GM19452 (cell line): Measurements from ENCODE around the gene ADPRS.
A peak's percentile ranks its signal among the peaks of the same experiment; 100 is the strongest.

Experiments
- ATAC-seq: cut with Tn5 transposase; IDR thresholded peaks from one replicate; pipeline ENCODE4 v1.9.1; 2021; ENCODE audit not compliant: unreplicated experiment

Gene ADPRS, protein sequence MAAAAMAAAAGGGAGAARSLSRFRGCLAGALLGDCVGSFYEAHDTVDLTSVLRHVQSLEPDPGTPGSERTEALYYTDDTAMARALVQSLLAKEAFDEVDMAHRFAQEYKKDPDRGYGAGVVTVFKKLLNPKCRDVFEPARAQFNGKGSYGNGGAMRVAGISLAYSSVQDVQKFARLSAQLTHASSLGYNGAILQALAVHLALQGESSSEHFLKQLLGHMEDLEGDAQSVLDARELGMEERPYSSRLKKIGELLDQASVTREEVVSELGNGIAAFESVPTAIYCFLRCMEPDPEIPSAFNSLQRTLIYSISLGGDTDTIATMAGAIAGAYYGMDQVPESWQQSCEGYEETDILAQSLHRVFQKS

DNA sequence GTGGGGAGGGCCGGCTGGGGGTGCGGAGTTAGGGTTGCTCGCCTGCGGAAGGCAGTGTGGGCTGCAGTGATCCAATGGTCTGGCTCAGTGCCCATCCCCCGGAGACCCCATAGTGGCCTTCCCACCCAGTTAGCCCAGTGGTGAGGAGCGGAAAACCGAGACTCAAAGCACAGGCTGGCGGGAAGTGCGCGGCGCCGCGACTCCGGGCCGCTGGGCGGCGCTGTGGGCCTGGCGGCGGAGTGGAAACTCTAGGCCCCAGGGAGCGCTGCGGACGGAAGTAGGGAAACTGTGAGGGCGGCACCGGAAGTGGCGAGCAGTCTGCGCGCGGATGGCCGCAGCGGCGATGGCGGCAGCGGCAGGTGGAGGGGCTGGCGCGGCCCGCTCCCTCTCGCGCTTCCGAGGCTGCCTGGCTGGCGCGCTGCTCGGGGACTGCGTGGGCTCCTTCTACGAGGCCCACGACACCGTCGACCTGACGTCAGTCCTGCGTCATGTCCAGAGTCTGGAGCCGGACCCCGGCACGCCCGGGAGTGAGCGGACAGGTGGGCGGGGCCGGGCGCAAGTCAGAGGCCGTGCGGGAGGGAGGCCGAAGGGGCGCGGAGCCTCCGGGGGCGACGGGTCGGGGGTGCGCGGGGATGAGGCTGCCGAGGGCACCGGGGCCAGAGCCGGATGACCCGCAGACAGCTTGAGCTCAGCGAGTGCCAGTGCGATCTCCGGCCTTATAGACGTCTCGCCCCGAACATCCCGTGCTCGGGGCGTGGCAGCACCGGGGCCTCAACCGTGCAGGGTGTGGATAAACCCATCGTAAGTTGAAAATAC, at the start of gene ADPRS:
Gene ADPRS (plus strand): TSS at position 316 of the 816 bp plus-strand sequence. CDS start 13 bp downstream, at position 329.
- peak; percentile 86 for ATAC-seq

DNA sequence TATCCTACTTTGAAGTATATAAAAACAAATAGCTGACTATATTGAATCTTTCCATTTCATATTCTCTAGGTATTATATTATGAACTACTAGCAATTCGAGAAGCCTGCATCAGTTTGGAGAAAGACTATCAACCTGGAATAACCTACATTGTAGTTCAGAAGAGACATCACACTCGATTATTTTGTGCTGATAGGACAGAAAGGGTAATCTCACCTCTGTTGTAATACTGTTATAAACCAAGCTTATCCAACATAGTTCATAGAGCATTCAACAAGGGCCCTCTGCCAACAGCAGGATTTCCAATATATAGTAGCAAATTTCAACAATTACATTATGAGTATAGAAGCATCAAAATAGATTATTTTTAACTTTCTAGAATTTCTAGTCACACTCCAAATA, 48.5 kb upstream of the ADPRS start:
- ATAC-seq: no peak

DNA sequence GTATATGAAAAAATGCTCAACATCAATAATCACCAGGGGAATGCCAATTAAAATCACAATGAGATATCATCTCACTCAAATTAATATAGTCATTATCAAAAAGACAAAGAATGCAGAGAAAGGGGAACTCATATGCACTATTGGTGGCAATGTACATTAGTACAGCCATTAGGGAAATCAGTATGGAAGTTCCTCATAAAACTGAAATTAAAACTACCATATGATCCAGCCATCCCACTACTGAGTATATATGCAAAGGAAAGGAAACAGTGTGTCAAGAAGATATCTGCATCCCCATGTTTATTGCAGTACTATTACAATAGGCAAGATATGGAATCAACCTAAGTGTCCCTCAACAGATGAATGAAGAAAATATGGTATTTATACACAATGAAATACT, 36.9 kb upstream of the ADPRS start:
- no peak for ATAC-seq

DNA sequence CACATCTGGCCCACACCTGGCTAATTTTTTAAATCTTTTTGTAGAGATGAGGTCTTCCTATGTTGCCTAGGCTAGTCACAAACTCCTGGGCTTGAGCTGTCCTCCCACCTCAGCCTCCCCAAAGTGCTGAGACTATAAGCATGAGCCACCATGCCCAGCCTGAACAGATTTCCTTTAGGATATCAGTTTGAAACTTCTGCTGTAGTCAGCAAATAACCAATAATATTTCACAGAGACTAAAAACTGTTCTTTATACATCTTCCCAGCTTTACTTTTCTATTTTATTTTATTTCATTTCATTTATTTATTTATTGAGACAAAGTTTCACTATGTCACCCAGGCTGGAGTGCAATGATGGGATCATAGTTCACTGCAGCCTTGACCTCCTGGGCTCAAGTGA, 34.7 kb upstream of the ADPRS start:
- no peak for ATAC-seq

DNA sequence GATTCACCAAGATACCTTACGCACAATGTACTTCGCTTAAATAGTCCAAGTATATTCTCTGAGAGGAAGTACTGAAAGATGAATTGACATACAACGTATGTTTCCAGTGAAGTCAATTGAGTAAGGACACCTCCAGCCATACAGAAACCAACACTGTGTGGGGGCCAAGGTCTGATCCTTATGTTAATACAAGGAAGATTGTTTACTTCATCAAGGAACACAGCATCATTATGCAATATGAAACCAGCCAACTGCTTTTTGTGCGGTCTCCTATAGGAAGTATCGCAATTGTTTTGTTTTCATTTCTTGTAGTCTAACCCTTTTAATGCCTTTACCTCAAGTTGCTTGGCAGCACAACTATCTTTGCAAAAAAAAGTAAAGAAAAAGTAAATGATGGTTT, 33.0 kb upstream of the ADPRS start:
- no peak for ATAC-seq

DNA sequence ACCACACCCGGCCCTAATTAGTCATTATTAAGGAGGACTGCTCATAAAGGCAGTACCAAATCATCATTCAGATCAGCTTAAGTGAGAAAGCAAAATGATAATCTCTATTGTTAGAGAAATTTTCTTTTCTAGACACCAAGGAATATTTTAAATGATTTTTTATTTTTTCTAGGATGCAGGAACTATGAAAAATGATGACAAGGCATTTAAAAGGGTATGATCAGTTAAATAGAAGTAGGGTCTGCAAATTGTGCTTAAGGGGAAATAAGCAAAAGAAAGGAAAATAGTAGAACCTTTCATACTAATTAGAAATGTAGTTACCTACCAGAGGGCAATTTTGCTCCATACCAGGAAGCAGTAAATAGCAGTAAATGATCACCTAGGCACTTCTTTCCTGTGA, 26.4 kb upstream of the ADPRS start:
- ATAC-seq: no peak

DNA sequence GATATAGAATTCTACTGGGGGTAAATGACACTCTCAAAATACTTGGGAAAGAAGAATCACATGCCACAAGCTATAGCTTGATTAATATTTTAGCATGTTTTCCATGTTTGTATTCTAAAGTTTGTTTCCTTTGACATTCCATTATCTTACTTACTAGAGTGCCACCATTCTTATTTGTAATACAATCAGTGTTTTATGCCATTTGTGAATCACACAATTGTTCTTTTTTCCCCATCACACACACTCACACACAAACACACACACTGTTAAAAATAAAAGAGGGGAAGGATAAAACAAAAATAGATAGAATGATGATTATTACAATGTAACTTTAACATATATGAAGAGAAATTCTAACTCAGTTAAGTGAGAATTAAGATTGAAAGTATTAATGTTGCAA, 20.8 kb upstream of the ADPRS start:
- ATAC-seq: no peak

DNA sequence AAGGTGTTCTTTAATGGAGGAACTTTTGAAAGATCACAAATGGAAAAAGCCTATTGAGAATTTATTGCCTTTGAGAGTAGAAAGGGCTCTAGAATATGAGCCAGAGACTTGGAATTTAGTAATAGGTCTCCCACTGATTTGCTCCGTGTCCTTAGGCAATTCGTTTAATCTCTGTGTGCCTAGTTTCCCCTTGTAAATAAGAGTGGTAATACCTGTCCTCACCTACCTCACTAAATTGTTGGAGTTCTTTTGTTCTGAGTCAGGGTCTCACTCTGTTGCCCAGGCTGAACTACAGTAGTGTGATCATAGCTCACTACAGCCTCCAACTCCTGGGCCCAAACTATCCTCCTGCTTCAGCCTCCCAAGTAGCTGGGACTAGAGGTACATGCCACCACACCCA, 19.8 kb upstream of the ADPRS start:
- ATAC-seq: no peak

DNA sequence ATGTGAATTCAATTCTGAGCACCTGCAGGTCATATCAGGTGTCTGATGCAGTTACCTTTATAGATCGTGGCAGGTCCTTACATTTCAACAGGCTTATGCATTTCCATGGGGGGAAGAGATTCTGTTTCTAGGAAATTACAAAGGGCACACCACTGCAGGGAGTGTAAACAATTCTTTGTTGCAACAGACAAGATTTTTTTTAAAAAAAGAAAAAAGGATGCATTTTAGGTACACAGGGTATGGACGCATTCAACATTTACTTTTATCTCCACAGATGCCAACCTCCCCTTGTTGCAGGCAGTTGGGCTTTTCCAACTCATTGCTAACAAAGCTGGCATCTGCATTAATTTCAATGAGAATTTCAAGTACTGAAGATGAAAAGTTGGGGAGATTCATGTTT, 18.3 kb upstream of the ADPRS start:
- no peak for ATAC-seq

DNA sequence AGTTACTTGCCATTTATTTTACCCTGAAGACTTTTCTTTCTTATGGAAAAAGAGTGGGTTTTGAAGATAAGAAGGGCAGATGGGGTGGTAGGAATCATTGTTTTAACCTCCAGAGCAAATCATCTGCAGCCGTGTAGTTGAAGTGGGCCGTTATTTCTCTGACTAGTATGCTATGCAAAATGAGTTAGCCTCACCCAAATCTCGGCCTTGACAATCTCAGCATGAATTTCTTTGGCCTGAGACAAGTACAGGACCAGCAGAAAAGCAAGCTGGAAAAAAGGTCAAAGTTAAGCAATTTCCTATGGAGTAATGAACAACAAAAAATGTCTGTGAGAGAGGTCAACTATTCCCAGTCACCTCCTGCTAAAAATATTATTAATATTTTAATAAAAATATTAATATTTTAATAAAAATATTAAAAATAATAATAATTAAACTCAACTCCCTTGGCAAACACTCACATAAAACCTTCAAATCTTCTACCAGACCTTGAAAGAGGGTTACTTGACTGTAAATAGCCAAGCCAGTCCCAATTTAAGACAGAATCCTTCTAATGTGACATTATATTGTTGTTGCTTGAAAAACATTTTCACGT, 11.6 kb upstream of the ADPRS start:
- ATAC-seq: no peak

DNA sequence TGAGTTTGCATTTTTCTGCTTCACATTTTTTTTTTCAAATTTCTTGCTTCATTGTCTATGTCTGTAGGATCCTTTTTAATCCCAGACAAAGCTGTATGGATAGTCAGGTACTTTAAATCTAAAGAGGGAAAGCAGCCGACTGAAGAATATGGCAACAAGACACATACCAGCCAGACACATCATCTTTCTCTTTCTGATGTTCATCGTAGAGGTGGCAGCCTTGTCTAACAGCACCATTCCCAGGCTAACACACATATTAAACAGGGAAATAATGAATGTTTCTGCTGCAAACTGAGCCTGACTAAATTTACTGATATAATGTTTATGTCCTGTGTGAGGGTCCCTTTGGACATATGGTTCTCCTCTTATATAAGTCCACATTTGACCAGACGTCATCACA, 8.5 kb upstream of the ADPRS start:
- no peak for ATAC-seq

DNA sequence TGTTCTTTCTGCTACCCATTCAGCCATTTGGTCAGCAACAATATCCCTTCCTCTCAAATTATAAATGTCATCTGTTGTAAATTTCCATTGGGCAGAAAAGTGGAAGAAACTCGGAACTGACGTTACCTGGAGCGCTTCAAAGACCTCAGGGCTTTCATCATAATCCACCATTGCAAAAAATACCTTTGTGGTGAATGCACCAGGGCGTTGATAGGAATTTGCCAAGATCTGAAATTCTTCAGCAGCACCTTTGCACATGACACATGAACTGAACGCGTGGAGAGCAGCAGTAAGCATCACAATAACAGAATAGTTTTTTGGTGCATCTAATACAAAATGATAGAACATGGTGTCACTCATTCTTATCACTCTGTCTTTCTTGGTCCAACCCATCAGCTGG, 7.9 kb upstream of the ADPRS start:
- no peak for ATAC-seq

DNA sequence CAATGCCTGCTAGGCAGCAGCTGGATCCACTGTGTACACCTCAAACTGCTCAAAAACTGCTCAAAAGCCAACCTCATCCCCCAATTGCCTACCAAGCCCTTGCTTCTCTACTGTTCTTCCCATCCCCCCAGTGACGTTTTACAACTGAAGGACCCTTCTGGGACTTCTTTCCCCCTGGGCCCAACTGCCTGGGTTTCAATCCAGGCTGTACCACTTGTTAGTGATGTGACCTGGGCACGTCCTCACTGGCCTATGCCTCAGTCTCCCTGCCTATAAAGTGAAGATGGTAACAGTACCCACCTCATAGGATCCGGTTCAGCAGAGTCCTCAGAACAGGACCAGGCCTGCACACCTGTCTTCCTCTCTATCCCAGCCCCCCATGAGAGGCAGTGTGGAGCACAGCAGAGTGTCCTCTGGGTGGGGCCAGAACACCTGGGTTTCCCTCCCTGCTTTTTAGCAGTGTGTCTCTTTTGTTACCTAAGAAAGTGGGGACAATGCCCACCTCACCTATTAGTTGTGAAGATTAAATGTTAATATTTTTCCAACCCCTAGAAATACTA, 6.7 kb upstream of the ADPRS start:
- ATAC-seq: no peak

DNA sequence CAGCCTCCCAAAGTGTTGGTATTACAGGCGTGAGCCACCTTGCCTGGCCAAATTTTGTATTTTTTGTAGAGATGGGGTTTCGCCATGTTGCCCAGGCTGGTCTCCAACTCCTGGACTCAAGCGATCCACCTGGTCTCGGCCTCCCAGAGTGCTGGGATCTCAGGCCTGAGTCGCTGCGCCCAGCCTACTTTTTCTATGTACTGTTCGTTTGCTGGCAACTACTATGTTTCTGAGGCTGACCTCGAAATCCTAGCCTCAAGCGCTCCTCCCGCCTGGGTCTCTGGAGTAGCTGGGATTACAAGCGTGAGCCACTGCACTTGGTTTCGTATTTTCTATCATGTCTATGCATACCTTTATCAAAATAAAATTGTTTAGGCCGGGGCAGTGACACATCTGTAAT, 5.5 kb upstream of the ADPRS start:
- no peak for ATAC-seq

DNA sequence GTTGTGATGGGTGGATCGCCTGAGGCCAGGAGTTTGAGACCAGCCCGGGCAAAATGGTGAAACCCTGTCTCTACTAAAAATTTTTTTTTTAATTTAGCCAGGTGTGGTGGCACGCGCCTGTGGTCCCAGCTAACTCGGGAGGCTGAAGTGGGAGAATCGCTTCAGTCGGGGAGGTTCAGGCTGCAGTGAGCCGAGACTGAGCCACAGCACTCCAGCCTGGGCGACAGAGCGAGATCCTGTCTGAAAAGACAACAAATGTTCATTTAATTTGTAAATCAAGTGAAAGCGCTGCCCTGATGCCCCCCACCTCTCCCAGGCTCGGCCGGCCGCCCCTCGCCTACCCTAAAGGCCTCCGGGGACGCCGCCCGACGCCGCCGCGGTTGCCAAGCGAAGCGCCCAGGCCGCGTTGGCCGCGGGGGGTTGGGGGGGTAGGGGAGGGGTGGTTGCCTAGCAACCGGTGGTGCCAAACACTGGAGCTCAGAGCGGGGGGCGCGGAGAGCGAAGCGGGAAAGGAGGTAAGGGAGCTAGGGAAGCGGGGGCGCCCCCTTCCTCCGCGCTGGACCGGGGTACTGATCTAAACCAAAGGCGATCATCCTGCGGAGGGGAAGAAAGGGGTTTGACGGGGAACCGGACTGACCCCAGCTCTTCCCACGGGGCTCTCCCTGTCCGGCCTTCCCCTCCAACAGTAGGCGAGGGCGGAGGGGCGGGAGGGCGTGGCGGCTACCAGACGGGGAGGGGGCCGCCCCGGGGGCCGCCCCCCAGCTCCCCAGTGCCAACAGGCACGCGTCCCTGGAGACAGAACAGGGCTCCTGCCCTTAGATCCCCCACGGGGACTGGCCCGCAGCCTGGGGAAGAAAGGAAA, 4.8 kb upstream of the ADPRS start, which contains the start of gene TEKT2:
Gene TEKT2 (plus strand): TSS at position 460 of the 862 bp plus-strand sequence. CDS start 828 bp downstream, outside the sequence.
- no peak for ATAC-seq

DNA sequence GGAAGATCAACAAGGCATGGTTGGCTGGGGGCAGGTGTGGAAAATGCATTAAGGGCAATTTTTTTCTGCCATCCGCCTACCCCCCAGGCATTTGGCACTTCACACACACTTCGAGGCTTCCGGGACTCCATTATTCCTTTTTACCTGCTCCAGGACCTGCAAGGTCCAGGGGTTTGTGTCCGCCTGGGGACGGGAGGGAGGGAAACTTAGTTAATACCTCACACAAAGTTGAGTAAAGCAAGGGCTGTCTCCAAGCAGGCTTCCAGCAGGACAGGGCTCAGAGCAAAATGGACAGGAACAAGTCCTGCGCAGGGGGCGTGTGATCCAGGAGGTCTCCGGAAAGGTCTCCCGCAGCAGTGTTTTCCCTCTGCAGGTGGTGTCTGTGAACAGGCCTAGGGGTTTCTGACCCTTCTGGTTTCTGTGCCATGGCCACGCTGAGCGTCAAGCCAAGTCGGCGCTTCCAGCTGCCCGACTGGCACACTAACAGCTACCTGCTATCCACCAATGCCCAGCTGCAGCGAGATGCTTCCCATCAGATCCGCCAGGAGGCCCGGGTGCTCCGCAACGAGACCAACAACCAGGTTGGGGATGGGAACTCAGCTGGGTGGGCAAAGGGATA, 4.1 kb upstream of the ADPRS start:
- ATAC-seq: no peak

DNA sequence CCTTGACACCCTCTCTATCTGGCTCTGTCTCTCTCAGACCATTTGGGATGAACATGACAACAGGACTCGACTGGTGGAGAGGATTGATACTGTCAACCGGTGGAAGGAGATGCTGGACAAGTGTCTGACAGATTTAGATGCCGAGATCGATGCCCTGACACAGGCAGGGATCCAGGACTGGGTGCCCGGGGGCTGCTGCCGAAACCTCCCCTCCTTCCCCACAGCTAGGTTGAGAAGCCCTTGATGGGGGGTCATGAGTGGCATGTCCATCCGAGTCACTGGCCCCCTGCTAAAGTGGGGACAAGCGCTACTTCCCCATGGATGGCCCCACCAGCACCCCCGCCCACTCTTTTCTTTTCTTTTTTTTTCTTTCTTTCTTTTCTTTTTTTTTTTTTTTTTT, 3.6 kb upstream of the ADPRS start:
- no peak for ATAC-seq

DNA sequence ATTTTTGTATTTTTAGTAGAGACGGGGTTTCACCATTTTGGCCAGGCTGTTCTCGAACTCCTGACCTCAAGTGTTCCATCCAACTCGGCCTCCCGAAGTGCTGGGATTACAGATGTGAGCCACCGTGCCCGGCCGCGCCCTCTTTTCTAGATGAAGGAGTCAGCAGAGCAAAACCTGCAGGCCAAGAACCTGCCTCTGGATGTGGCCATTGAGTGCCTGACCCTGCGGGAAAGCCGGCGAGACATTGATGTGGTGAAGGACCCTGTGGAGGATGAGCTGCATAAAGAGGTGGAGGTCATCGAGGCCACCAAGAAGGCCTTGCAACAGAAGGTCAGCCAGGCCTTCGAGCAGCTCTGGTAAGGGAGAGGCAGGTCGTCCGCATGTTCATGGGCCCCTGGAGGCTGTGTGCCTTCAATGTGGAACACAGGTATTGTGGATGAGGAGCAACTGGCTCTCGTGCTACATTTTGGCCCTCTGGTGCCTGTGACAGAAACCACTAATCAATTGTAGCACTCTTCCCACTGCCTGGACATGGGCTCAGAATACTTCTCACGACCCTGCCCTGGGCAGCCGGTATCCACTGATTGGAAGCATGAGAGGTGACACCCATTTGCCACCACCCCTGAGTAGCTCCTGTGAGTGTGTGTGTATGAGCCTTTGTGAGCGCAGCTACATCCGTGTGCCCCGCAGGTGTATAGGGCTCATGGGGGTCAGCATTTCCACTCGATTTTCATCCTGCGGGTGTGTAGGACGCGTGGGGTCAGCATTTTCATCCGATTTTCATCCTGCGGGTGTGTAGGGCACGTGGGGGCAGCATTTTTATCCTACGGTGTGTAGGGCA, 2.8 kb upstream of the ADPRS start:
- no peak for ATAC-seq

DNA sequence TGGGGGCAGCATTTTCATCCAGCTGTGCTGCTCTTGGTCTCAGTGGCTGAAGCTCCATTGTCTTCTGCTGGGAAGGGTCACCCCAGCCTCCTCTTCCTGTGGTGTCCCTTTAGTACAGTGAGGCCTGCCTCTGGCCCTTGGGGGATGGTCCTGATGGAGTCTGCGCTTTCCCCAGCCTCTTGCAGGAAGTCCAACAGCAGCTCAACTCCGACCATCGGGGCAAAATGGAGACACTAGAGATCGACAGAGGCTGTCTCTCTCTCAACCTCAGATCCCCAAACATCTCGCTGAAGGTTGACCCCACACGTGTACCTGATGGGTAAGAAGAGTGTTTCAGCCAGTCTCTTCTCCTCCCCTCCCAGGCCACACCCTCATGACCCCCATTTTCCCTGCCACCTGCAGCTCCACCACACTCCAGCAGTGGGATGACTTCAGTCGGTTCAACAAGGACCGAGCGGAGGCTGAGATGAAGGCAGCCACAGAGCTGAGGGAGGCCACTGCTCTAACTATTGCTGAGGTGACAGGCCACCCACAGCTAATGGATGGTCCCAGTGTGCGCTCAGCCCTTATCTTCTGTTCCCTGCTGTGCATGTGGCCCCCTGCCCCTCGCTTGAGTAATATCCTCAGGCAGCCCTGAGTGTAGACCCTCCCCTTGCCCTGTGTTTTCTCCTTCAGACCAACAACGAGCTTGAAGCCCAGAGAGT, 2.0 kb upstream of the ADPRS start:
- ATAC-seq: no peak
